C1 segment of cervical spinal cord (tissue), 14 donors: ENCODE measurements around the gene DCLRE1B.

Source experiments
- DNase-seq, 14 donors: peaks; one replicate each; lab custom pipeline; 2025; lab: John Stamatoyannopoulos, UW

Gene DCLRE1B

DNA sequence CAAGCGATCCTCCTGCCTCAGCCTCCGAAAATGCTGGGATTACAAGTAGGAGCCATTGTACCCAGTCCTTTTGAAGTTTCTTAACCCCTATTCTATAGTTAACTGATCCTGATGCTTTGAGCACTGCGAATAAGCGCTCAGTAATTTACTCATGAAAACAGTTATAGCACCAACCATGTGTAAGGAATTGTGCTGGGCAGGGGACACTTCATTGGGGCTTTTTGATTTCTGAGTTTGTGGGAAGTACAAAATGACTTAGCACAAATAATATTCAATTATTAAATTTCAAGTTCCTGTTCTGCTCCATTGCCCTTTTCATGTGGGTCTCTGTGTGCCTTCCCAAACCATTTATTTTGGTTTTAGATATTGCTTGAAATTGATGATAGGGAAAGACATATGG lies 17.8 kb downstream of the DCLRE1B start:
- no peak for DNase-seq

DNA sequence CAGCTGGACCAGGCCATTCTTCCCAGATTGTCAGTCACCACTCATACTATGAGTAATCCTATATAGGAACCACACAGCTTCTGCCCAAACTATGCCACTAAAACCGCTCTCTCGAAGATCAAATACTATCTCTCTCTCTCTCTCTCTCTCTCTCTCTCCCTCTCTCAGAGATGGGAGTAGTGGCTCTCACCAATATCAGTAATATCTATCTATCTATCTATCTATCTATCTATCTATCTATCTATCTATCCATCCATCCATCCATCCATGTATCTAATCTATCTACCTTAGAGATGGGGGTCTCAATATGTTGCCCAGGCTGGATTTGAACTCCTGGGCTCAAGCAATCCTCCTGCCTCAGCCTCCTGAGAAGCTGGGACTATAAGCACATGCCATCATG lies 19.3 kb downstream of the DCLRE1B start:
- DNase-seq = no peak

DNA sequence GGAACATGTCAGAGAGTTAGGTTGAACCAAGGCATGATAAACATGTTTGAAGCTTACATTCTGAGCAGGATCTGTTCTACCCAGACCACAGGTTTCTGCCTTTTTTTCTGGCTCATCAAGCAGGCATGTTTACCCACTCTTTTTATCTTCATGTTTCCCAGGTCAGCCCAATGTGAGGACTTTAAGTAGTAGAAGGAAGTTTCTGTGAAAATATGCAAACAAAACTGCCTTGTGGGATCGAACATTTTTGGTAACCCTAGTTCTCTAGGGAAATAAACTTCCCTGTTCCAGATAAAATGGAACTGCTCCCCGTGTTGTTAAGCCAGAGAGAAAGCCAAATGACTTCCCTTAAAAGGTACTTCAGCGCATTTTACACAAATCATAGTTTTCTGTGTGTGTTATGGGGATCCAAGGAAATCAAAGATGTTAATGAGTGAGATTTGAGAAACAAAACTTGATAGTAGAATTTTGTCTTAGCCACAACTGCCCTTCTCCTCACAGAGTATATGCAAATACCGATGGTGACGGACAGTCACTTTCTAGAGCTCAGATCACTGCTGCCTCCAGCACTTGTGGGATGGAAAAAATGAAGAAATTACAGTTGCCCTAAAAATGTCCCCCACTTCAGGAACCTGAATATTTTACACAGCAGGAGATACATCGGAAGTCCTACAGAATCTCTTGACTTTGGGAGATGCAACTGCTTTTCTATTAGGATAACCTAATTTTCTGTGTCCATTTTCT lies 23.2 kb downstream of the DCLRE1B start:
- DNase-seq = peak in 1 of 14 donors; percentile 69

DNA sequence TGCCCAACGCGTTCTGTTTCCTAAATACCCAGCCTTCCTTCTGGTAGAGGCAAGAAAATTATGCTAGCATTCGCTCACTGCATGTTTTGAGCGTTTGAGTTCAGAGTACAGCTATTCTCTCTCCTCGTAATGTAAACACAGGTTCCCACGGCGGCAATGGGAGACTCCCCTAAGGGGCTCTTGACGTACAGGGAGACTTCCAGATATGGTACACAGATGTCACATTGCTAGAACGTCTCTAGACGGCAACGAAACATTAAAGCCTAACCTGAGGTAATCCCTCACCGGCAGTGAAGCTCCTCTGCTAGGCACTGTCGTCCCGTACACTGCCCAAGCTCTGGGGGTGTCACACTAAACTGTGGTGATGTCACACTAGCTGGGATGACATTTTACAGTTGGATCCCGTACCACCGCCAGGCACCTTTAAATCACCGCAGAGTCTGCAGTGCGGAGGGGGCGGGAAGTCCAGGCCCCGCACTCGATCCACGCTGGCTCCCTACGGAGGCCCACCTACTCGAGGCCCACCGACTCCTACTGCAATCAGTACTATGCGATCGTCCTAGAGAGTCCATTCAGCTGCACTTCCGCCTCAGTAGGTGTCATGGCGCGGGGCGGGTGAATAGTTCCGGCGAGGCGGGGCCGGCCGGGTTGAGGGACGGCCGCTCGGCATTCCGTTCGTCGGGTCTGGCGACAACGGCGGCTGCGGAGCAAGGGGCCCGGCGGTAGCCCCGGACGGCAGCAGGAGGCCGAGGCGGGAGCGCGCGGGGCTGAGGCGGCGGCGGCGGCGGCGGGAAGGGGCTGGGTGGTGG lies 24.0 kb downstream of the DCLRE1B start, which contains the start of gene HIPK1:
Gene HIPK1, plus strand, starts transcription at position 384 of the 809 bp plus-strand sequence.
- DNase-seq = peak; percentile 65 to 95 (median 90)

DNA sequence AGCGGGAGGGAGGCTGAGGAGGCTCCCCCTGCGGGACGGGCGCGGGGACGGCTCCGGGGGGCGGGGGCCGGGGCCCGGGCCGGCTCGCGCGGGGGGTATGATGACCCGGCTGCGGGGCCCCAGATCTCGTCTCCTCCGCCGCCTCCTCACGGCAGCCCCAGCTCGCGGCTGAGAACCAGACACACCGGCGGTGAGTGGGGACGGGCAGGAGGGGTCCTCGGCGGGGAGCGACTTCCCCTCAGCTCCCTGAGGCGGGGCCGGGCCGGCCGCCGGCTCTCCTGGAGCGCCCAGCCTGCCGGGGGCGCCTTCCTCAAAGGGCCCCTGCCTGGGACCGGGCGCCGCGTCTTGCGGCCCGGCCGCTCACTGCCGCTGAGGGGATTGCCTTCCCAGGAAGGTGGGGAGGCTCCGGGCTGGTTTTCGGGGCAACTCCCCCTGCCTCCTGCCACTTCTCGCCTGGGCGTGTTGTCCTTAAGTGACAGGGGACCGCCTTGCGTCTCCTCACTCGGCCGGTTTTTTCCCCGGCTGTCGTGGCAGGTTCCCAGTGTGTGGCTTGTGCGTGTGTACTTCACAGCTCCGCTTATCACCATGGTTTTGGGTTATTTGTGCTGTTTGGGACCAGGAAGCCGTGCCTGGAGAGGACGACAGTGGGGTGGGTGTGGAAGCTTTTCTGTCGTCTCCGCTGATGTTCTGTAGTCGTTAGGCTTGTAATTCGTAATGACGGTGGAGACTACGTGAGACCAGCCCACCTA lies 24.8 kb downstream of the DCLRE1B start:
- DNase-seq = peak in 8 of 14 donors; percentile 55 to 84 (median 68)

DNA sequence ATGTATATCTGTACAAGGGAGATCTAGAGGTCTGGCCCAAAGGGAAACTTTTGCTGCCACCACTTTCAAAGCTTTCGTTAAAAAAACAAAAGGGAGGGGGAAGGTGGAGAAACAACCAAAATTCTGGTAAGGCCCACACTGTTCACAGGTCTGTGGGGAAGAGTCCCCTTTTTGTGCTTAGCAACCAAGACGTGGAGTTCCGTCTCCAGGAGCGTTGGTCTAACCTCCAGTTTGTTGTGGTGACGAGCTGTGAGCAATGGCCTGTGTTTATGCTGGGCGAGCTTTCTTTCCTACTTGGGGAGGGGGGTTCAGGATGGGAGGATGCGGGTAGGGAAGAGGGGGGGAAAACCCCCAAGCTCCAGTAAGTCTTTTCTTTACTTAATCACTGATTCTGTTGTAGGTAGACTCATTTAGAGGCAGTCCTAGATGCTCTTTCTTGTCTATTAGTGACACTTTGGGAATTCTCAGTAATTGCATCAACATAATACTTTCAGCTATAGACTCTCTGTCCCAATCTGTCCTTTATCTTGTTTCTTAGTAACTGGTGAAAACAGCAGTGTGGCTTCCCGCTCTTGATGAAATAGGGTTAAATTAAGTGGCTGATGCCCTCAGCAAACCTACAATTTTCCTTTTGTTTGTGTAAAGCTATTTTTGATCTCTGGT lies 25.5 kb downstream of the DCLRE1B start:
- DNase-seq = peak in 3 of 14 donors; percentile 21 to 52 (median 34)

DNA sequence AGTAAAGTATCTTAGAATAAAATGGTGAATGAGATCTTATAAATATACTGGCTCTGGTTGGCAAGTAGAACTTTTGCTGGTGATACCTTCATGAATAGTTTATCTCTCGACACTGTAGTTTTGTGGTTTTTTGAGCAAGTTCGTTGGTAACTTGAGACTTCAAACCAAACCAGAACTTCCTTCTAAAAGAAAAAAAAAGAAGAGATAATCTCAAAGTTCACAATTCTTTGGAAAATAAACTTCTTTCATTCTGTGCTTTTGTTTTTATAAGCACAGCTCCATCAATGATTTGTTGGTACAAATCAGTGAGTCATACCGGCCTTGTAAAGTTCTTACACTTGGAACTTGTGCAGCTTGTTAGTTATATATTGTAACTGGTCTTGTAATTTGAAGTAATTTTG lies 26.3 kb downstream of the DCLRE1B start:
- DNase-seq = no peak

DNA sequence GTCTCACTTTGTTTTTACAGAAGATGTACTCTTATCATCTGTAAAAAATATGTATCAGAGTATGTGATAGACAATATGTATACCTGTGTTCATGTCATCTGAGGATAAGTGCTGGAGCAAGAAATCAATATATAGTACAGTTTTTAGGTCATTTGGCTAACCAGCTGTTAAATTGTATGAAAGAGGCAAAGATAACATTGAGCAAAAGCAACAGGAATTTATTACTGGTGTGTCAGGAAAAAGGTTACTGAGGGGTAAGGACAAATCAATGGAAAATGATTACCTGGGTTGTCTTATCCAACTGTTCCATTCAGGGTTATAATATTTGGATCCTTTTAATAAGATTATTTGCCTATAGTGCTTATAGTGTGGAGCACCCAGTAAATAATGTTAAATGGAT lies 28.9 kb downstream of the DCLRE1B start:
- no peak for DNase-seq

DNA sequence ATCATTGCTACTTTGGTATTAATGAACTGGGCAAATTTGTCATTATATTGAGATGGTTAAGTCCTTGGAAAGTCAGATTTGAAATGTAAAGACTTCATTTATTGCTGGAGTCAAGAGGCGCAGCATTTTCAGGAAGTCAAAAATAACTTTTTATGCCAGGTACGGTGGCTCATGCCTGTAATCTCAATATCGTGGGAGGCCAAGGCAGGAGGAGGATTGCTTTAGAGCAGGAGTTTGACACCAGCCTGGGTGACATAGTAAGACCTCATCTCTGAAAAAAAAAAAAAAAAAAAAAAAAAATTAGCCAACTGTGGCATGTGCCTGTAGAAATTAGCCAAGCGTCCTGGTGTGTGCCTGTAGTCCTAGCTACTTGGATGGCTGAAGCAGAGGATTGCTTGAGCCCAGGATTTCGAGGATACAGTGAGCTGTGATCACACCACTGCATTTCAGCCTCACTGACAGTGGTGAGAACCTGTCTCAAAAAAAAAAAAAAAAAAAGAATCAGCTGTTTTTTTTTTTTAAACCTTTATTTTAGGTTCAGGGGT lies 29.5 kb downstream of the DCLRE1B start:
- DNase-seq = no peak

DNA sequence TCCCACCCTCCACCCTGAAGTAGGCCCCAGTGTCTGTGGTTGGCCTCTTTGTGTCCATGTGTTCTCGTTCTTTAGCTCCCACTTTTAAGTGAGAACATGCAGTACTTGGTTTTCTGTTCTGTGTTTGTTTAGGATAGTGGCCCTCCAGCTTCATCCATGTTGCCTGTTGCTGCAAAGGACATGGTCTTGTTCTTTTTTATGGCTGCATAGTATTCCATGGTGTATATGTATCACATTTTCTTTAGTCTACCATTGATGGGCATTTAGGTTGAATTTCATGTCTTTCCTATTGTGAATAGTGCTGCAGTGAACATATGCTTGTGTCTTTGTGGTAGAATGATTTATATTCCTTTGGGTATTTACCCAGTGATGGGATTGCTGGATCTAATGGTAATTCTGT lies 30.1 kb downstream of the DCLRE1B start:
- DNase-seq = no peak

DNA sequence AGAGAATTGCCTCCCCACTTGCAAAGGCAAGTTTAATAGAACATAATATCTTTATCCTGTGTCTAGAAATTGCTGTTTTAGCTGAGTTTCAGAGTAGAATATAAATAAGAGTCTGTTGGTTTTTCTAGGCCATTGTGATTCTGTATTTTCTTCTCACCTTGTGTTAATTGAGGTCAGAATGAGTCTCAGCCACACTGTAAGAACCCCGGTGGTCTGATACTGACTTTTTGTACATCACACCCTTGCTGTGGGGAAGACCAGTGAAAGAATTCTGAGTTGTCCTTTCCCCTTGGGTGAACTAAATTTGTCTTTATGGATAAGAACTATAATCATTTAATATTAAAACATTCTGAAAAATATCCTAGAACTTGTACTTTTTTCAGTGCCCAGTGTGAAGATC lies 30.8 kb downstream of the DCLRE1B start:
- no peak for DNase-seq

DNA sequence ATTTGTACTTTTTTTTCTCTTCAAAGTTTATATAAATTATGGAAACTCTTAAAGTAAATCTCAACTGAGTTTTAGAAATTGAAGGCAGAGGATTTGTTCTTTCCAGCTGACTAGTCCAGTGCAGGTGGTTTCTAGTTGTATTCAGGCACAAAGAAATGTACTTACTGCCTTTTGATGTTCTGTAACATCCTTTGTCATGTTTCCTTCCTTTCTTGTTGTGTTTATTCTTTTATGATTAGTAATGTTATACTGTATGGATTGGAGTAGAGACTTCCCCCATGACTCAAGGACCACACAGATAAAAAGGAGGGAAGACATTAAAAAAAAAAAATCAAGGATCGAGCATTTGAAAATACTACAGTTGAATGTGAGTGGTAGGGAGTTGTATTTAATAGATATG lies 32.0 kb downstream of the DCLRE1B start:
- DNase-seq = no peak

DNA sequence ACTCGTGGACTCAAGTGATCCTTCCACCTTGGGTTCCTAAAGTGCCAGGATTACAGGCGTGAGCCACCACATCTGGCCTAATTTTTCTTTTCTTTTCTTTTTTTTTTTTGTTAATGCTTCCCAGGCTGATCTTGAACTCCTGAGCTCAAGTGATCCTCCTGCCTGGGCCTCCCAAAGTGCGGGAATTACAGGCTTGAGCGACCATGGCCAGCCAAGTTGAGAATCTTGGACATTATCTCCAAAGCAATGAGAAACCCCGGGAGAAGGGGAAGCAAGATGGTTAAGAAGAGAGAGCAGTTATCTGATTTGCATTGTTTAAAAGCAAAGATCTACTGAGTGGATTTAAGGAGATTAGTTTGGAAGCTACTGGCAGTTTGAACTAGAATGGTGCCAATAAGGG lies 33.1 kb downstream of the DCLRE1B start:
- DNase-seq = no peak

DNA sequence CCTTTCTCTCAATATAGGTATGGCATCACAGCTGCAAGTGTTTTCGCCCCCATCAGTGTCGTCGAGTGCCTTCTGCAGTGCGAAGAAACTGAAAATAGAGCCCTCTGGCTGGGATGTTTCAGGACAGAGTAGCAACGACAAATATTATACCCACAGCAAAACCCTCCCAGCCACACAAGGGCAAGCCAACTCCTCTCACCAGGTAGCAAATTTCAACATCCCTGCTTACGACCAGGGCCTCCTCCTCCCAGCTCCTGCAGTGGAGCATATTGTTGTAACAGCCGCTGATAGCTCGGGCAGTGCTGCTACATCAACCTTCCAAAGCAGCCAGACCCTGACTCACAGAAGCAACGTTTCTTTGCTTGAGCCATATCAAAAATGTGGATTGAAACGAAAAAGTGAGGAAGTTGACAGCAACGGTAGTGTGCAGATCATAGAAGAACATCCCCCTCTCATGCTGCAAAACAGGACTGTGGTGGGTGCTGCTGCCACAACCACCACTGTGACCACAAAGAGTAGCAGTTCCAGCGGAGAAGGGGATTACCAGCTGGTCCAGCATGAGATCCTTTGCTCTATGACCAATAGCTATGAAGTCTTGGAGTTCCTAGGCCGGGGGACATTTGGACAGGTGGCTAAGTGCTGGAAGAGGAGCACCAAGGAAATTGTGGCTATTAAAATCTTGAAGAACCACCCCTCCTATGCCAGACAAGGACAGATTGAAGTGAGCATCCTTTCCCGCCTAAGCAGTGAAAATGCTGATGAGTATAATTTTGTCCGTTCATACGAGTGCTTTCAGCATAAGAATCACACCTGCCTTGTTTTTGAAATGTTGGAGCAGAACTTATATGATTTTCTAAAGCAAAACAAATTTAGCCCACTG lies 35.5 kb downstream of the DCLRE1B start:
- peak in 1 of 14 donors; percentile 74 for DNase-seq

DNA sequence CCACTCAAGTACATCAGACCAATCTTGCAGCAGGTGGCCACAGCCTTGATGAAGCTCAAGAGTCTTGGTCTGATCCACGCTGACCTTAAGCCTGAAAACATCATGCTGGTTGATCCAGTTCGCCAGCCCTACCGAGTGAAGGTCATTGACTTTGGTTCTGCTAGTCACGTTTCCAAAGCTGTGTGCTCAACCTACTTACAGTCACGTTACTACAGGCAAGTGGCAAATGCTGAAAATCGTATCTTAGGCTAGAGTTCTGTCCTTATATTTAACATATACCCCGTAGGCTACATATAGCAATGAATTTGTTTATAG lies 36.1 kb downstream of the DCLRE1B start:
- peak in 1 of 14 donors; percentile 47 for DNase-seq

DNA sequence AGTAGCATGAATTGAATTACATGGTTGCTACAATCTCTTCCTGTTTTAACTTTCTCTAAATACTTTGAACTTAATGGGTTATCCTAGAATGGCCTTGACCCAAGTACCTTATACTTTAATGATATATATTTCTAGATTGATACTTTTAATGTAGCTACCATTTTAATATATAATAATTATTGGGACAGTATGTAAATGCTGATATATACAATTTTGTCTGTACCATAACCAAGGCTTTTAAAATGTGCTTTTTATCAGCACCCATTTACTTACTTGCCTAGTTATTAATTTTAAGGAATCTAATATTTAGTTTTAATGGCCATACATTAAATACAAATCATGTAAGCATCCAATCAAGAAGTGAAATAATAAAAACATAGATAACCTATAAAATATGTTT lies 37.4 kb downstream of the DCLRE1B start:
- no peak for DNase-seq

DNA sequence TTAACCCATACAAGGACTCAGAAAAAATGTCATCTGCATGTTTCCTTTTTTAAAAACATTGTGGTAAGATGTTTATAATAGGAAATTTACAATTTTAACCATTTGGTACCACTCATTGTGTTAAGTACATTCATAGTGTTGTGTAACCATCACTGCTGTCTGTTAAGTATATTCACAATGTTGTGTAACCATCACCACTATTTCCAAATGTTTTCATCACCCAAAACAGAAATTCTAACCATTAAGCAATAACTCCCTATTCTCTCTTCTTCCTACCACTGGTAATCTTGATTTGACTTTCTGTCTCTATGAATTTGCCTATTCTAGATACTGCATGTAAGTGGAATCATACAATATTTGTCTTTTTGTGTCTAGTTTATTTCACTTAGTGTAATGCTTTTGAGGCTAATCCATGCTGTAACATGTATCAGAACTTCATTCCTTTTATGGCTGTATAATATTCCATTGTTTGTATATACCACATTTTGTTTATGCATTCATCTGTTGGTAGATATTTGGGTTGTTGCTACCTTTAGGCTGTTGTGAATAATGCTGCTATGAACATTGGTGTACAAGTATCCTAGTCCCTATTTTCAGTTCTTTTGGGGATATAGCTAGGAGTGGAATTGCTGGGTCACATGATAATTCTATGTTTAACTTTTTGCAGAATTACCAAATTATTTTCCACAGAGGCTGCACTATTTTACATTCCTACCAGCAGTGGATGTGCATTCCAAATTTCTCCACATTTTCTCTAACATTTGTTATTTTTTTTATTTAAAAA lies 38.1 kb downstream of the DCLRE1B start:
- no peak for DNase-seq

DNA sequence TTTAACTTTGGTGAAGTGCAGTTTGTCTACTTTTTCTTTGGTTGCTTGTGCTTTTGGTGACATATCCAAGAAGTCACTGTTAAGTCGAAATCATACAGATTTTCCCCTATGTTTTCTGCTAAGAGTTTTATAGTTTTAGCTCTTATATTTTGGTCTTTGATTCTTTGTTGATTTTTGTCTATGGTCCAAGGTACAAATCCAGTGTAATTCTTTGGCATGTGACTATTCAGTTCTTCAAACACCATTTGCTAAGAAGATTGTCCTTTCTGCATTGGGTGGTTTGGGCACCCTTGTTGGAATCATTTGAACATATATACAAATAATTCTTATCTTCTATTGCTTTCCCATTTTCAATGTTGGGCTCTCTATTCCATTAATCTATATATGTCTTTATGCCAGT lies 40.2 kb downstream of the DCLRE1B start:
- no peak for DNase-seq

DNA sequence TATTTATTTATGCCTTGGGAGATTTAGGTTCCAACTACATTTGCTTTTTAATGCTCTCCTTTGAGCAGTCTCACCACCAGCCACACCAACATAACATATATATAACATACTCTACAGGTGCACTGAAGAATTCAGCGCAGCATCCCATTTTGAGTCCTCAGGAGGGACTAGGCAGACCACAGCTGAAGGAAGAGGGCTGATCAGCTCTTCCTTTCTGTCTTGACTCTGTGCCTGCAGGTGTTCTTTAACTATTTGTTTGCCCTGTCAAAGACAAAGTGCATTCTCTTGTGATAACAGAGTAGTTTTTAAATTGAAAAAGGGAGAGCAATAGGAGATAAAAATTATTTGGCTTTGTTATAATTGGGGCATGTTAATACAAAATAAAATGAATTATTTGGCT lies 41.0 kb downstream of the DCLRE1B start:
- DNase-seq = no peak
